Keratinocyte (primary cell): ENCODE measurements around the gene NKIRAS1. TPM values are rescaled to one million over a fixed set of nuclear protein-coding genes. Genes with fewer than 3 reads are reported as not detected.
"Not testable (repeated sequence)": the region's sequence is repeated elsewhere in the genome, so short reads cannot be mapped to it uniquely, and the experiment has no call there.

Experiments
- DNase-seq: peaks from one replicate; pipeline ENCODE4 v3.0.0-alpha.2; 2011; ENCODE audit warnings: low read depth, missing footprints, low spot score
- FAIRE-seq: peaks from 2 replicates; lab custom pipeline; 2011; peaks lifted over from hg19 to GRCh38; lab: Jason Lieb, UNC
- H2AFZ ChIP-seq: 2 replicates; pipeline ENCODE4 v1.6.0; 2012; ENCODE audit warnings: low read length, control low read depth, inconsistent platforms; ENCODE audit not compliant: control insufficient read depth
- H3K27ac ChIP-seq: 2 replicates; pipeline ENCODE4 v1.5.1; 2011; ENCODE audit warnings: low read length; ENCODE audit not compliant: control insufficient read depth, insufficient read depth
- H3K27me3 ChIP-seq: 3 replicates; pipeline ENCODE4 v1.6.0; 2011; ENCODE audit warnings: low read length; ENCODE audit not compliant: control insufficient read depth, insufficient read depth; ENCODE audit errors: extremely low read depth
- H3K36me3 ChIP-seq, 2 experiments: 2 replicates in 1 of 2; 3 replicates in 1 of 2; pipeline ENCODE4 v1.5.1; 2011; ENCODE audit warnings: low read length in 2 of 2, mild to moderate bottlenecking in 1 of 2; ENCODE audit not compliant: control insufficient read depth in 2 of 2, insufficient read depth in 2 of 2; ENCODE audit errors: extremely low read depth in 1 of 2
- H3K4me1 ChIP-seq: 3 replicates; pipeline ENCODE4 v1.5.1; 2011; ENCODE audit warnings: low read length; ENCODE audit not compliant: control insufficient read depth, insufficient read depth; ENCODE audit errors: extremely low read depth
- H3K4me2 ChIP-seq: 3 replicates; pipeline ENCODE4 v1.6.0; 2011; ENCODE audit warnings: low read depth, low read length; ENCODE audit not compliant: control insufficient read depth, insufficient read depth; ENCODE audit errors: extremely low read depth
- H3K4me3 ChIP-seq, 3 experiments: fragments of 200-600 bp in 1 of 3; sonication (generic) in 1 of 3; 2 replicates in 2 of 3; 3 replicates in 1 of 3; pipeline ENCODE4 v1.5.1; 2011 to 2016; ENCODE audit warnings: low read length in 3 of 3, mild to moderate bottlenecking in 3 of 3, control low read depth in 2 of 3, inconsistent platforms in 1 of 3, low read depth in 1 of 3, mixed read lengths in 1 of 3, mixed run types in 1 of 3, moderate library complexity in 1 of 3; ENCODE audit not compliant: control insufficient read depth in 2 of 3, insufficient read depth in 2 of 3; ENCODE audit errors: extremely low read depth in 1 of 3
- H3K79me2 ChIP-seq: 2 replicates; pipeline ENCODE4 v1.6.0; 2012; ENCODE audit warnings: low read length; ENCODE audit not compliant: control insufficient read depth, insufficient read depth
- H3K9ac ChIP-seq: 3 replicates; pipeline ENCODE4 v1.6.0; 2011; ENCODE audit warnings: low read length; ENCODE audit not compliant: control insufficient read depth, insufficient read depth; ENCODE audit errors: extremely low read depth
- H3K9me1 ChIP-seq: 3 replicates; pipeline ENCODE4 v1.6.0; 2011; ENCODE audit warnings: low read length; ENCODE audit not compliant: control insufficient read depth, insufficient read depth; ENCODE audit errors: extremely low read depth
- H3K9me3 ChIP-seq: 2 replicates; pipeline ENCODE4 v1.5.1; 2012; ENCODE audit warnings: low read depth, low read length; ENCODE audit not compliant: control insufficient read depth
- H4K20me1 ChIP-seq: 3 replicates; pipeline ENCODE4 v1.6.0; 2011; ENCODE audit warnings: low read length; ENCODE audit not compliant: control insufficient read depth, insufficient read depth; ENCODE audit errors: extremely low read depth
- EZH2 ChIP-seq: IDR thresholded peaks from one replicate; pipeline ENCODE4 v1.6.1; 2012; ENCODE audit warnings: inconsistent platforms, mild to moderate bottlenecking, low read length, moderate library complexity
- dilution Hi-C: fragments of 300-500 bp; cut with MboI; formaldehyde crosslinking; loops from one replicate; pipeline ENCODE4 v1.7.0; 2020; ENCODE audit warnings: low sequenced_read_pairs; ENCODE audit not compliant: extremely low pct_ligation_motif_present
- polyA plus RNA-seq, 5 experiments: library from polyadenylated mRNA; depleted of rRNA in 3 of 5; stranded (reverse) in 3 of 5; stranded (forward) in 1 of 5; unstranded in 1 of 5; fragments of >200 nt; gene quantifications; 1 replicate in 1 of 5; 2 replicates in 3 of 5; 3 replicates in 1 of 5; pipeline versions ENCODE4 v1.2.1 to v1.2.3, GENCODE V29; 2011 to 2012; ENCODE audit warnings: missing spikeins in 2 of 5, low read depth in 1 of 5, low replicate concordance in 1 of 5
- TF ChIP-seq, protein P1 (sequence below), 3 experiments: IDR thresholded peaks in 1 of 3; conservative IDR thresholded peaks in 1 of 3; optimal IDR thresholded peaks in 1 of 3; 2 replicates in 2 of 3; 3 replicates in 1 of 3; pipeline versions ENCODE3 to v1.5.1; 2011; ENCODE audit warnings: low read length in 3 of 3, mild to moderate bottlenecking in 3 of 3, moderate library complexity in 2 of 3, control low read depth in 1 of 3, inconsistent platforms in 1 of 3; ENCODE audit not compliant: insufficient read depth in 2 of 3; ENCODE audit errors: extremely low read depth in 1 of 3

Gene NKIRAS1
- polyA plus RNA-seq, 1 donor (not counting 4 experiments of a cell fraction or from before 2014, with no cell fraction given), result 10.7 TPM

DNA sequence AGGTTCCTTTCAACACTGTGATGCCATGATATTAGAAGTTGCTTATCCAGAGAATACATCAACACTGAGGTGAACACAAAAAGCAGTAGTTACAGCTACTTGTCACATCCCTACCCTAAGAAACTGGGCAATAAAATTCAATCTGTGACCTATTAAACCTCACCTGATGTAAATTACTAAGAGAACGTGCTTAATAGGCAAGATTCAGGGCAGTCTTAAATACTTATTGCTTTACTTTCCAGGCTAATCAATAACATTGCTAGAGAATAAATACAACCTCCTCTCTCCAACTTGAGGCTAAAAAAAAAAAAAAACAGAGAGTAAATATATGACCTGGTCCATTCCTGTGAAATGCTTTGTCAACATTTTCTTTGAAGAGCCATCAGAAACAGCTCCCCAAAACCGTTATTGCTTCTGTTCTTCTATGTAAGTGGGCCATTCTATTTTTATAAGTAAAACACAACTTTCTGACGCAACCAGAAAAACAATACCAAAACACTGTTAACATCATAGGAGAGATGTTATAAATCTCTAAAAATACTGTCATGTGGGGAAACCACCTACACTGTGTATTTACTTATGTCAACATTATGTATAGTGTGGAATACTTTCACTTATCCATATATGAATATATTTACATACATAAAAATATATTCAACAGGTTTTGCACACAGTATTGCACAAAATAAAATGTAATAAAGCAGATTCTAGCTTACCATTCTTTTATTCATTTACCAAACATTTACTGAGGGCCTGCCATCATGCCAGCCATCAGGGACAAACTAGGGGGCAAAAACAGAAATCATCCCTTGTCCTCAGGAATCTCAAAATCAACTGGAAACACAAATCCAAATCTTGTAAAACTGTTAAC, 2.7 kb downstream of the NKIRAS1 start:
- peaks cover 4 to 15% of the 10 kb centered on the region in 2 experiments for H3K36me3 ChIP-seq
- H3K4me1 ChIP-seq, result peaks cover 16% of the 10 kb centered on the region
- H3K27ac ChIP-seq, result no peak overlapping the region
- no peaks in the 10 kb centered on the region for H3K27me3 ChIP-seq
- H3K79me2 ChIP-seq, result peaks cover 30% of the 10 kb centered on the region
- TF ChIP-seq EZH2, result no peak
- TF ChIP-seq, protein P1, sequence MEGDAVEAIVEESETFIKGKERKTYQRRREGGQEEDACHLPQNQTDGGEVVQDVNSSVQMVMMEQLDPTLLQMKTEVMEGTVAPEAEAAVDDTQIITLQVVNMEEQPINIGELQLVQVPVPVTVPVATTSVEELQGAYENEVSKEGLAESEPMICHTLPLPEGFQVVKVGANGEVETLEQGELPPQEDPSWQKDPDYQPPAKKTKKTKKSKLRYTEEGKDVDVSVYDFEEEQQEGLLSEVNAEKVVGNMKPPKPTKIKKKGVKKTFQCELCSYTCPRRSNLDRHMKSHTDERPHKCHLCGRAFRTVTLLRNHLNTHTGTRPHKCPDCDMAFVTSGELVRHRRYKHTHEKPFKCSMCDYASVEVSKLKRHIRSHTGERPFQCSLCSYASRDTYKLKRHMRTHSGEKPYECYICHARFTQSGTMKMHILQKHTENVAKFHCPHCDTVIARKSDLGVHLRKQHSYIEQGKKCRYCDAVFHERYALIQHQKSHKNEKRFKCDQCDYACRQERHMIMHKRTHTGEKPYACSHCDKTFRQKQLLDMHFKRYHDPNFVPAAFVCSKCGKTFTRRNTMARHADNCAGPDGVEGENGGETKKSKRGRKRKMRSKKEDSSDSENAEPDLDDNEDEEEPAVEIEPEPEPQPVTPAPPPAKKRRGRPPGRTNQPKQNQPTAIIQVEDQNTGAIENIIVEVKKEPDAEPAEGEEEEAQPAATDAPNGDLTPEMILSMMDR (optimal IDR thresholded peaks at IDR 0.05 in 1 of 3, IDR thresholded peaks at IDR 0.05 in 1 of 3, conservative IDR thresholded peaks at IDR 0.05 in 1 of 3; ENCODE audit: extremely low read depth in 1 of 3, insufficient read depth in 2 of 3, low read length in 3 of 3), result no peak
- no peaks in the 10 kb centered on the region for H3K9me1 ChIP-seq
- peaks cover 13% of the 10 kb centered on the region for H4K20me1 ChIP-seq
- dilution Hi-C loops, result no loop called here
- H3K9ac ChIP-seq, result no peak overlapping the region
- DNase-seq (no peak), FAIRE-seq (no peak)
- no peak overlapping the region for H2AFZ ChIP-seq
- H3K9me3 ChIP-seq, result no peaks in the 10 kb centered on the region
- H3K4me2 ChIP-seq, result no peak overlapping the region
- H3K4me3 ChIP-seq, result no peak overlapping the region

DNA sequence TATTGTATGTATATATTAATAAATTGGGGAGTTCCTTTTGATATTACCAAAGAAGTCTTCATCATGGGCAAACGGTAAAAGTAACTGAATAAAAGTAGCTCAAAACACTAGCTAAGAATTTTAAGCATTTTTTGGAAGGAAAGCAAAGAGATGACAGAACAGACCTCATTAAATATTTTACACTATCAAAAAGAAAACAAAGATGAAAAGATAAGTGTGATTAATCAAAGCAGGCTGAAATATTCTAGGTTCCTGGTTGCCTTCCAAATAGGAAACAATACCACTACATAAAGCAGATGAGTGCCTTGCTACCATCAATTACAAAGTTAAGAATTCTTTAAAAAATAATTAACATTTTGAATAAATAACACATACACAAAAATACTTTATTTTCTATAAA, 3.6 kb downstream of the NKIRAS1 start:
- H3K9me3 ChIP-seq, result no peaks in the 10 kb centered on the region
- DNase-seq (no peak), FAIRE-seq (no peak)
- H3K9me1 ChIP-seq, result no peaks in the 10 kb centered on the region
- H4K20me1 ChIP-seq, result peaks cover 4% of the 10 kb centered on the region
- H3K4me3 ChIP-seq, result no peak overlapping the region
- dilution Hi-C loops, result no loop called here
- peaks cover 2 to 6% of the 10 kb centered on the region in 2 experiments for H3K36me3 ChIP-seq
- no peak overlapping the region for H3K9ac ChIP-seq
- peaks cover 11% of the 10 kb centered on the region for H3K4me1 ChIP-seq
- no peaks in the 10 kb centered on the region for H3K27me3 ChIP-seq
- H3K79me2 ChIP-seq, result peaks cover 21% of the 10 kb centered on the region
- H3K27ac ChIP-seq, result no peak overlapping the region
- no peak for TF ChIP-seq EZH2
- H2AFZ ChIP-seq, result no peak overlapping the region
- H3K4me2 ChIP-seq, result no peak overlapping the region

- H4K20me1 ChIP-seq, H2AFZ ChIP-seq, H3K4me2 ChIP-seq, FAIRE-seq, H3K9me1 ChIP-seq, H3K4me3 ChIP-seq, H3K9ac ChIP-seq, H3K27ac ChIP-seq, DNase-seq, H3K27me3 ChIP-seq, H3K36me3 ChIP-seq, dilution Hi-C loops, H3K9me3 ChIP-seq: not testable (repeated sequence)
- H3K79me2 ChIP-seq, result peaks cover 13% of the 10 kb centered on the region
- peaks cover 11% of the 10 kb centered on the region for H3K4me1 ChIP-seq
These were observed 4.5 kb downstream of the NKIRAS1 start for GRCh38 chr3:23912335-23912734.
